K562 (cell line): Measurements from ENCODE around the gene CTSW. TPM values are rescaled to one million over a fixed set of nuclear protein-coding genes. Genes with fewer than 3 reads are reported as not detected.

Source experiments
- BRCA1 ChIP-seq, 2 experiments: fragments of 450-650 bp in 1 of 2; sonication (generic) in 1 of 2; formaldehyde crosslinking in 1 of 2; IDR thresholded peaks; 2 replicates each; pipeline versions ENCODE4 v1.5.0 to v1.6.1; 2017 to 2020; ENCODE audit warnings: mild to moderate bottlenecking in 1 of 2, missing genetic modification reagents in 1 of 2
- CGGBP1 ChIP-seq: fragments of 250-450 bp; sonication (Bioruptor Pico); IDR thresholded peaks from 2 replicates; pipeline ENCODE4 v1.9.0; 2021; ENCODE audit warnings: mild to moderate bottlenecking
- CREBBP ChIP-seq: IDR thresholded peaks from one replicate; pipeline ENCODE4 v1.6.1; 2012; ENCODE audit warnings: low read depth, mild to moderate bottlenecking, control low read depth, inconsistent platforms, low read length
- FOXK1 ChIP-seq: sonication (generic); formaldehyde crosslinking; IDR thresholded peaks from 2 replicates; pipeline ENCODE4 v1.8.0; 2022; ENCODE audit warnings: missing genetic modification reagents, mild to moderate bottlenecking, borderline replicate concordance
- FUS ChIP-seq: fragments of 200-400 bp; formaldehyde crosslinking; optimal IDR thresholded peaks from 2 replicates; pipeline ENCODE3; 2017; ENCODE audit warnings: low read depth, low read length
- HDAC2 ChIP-seq: fragments of 450-650 bp; IDR thresholded peaks from 2 replicates; pipeline ENCODE4 v1.6.1; 2016; ENCODE audit warnings: mild to moderate bottlenecking
- HNRNPK ChIP-seq: fragments of 200-400 bp; formaldehyde crosslinking; IDR thresholded peaks from one replicate; pipeline ENCODE4 v1.6.1; 2018; ENCODE audit warnings: mild to moderate bottlenecking, low read depth, low read length; ENCODE audit not compliant: poor library complexity, severe bottlenecking
- HSF4 ChIP-seq: fragments of 250-450 bp; sonication (Bioruptor Pico); IDR thresholded peaks from 2 replicates; pipeline ENCODE4 v2.1.2; 2022; ENCODE audit warnings: mild to moderate bottlenecking, moderate library complexity, borderline replicate concordance
- KDM4B ChIP-seq, 2 experiments: fragments of 450-650 bp in 1 of 2; sonication (generic) in 1 of 2; IDR thresholded peaks; 2 replicates each; pipeline ENCODE4 v1.6.1; 2016 to 2017; ENCODE audit warnings: borderline replicate concordance in 2 of 2, antibody characterized with exemption in 1 of 2, low read depth in 1 of 2, mild to moderate bottlenecking in 1 of 2
- MAFF ChIP-seq: IDR thresholded peaks from 2 replicates; pipeline ENCODE4 v1.6.1; 2012; ENCODE audit warnings: low read length, improper control_type of control experiment
- NCOA2 ChIP-seq, 2 experiments: fragments of 450-650 bp; IDR thresholded peaks; 2 replicates each; pipeline ENCODE4 v1.6.1; 2018; ENCODE audit warnings: mild to moderate bottlenecking in 2 of 2, moderate library complexity in 1 of 2; ENCODE audit not compliant: partially characterized antibody in 2 of 2
- OTX1 ChIP-seq: fragments of 450-650 bp; formaldehyde crosslinking; IDR thresholded peaks from 2 replicates; pipeline ENCODE4 v1.4.0; 2022; ENCODE audit warnings: mild to moderate bottlenecking
- PHTF2 ChIP-seq: fragments of 250-450 bp; sonication (Bioruptor Pico); IDR thresholded peaks from 2 replicates; pipeline ENCODE4 v1.5.0; 2021; ENCODE audit warnings: mild to moderate bottlenecking
- RBM39 ChIP-seq: fragments of 200-400 bp; formaldehyde crosslinking; optimal IDR thresholded peaks from 2 replicates; pipeline ENCODE3; 2018; ENCODE audit warnings: low read depth, low read length
- SAFB ChIP-seq: fragments of 200-400 bp; formaldehyde crosslinking; IDR thresholded peaks from 2 replicates; pipeline ENCODE4 v1.6.1; 2017; ENCODE audit warnings: low read depth, low read length, borderline replicate concordance
- SMARCB1 ChIP-seq: IDR thresholded peaks from 2 replicates; pipeline ENCODE4 v1.6.1; 2011; ENCODE audit warnings: improper control_type of control experiment, low read depth; ENCODE audit not compliant: insufficient read length
- SP1 ChIP-seq: sonication (generic); formaldehyde crosslinking; IDR thresholded peaks from 2 replicates; pipeline ENCODE4 v1.8.1; 2022; ENCODE audit warnings: mild to moderate bottlenecking, missing genetic modification reagents
- SRSF1 ChIP-seq: fragments of 200-400 bp; formaldehyde crosslinking; IDR thresholded peaks from 2 replicates; pipeline ENCODE4 v1.6.1; 2017; ENCODE audit warnings: mild to moderate bottlenecking, low read depth, low read length, moderate library complexity
- TRIM28 ChIP-seq: fragments of 450-650 bp; IDR thresholded peaks from 2 replicates; pipeline ENCODE4 v1.6.1; 2017
- ZNF778 ChIP-seq: fragments of 450-650 bp; formaldehyde crosslinking; IDR thresholded peaks from 2 replicates; pipeline ENCODE4 v1.4.0; 2020; ENCODE audit warnings: mild to moderate bottlenecking, moderate library complexity
- polyA plus RNA-seq, 8 experiments: library from polyadenylated mRNA; depleted of rRNA in 4 of 8; stranded (reverse) in 5 of 8; unstranded in 3 of 8; fragments of >200 nt; fragmentation: Nextera tagmentation in 2 of 8; fragmentation: Illumina TruSeq in 1 of 8; extraction: Ambion mirVana in 2 of 8; extraction: Trizol in 1 of 8; gene quantifications; 2 replicates each; pipeline versions ENCODE4 v1.2.1 to v1.2.3, GENCODE V29; 2011 to 2014; ENCODE audit warnings: inconsistent platforms in 1 of 8, missing spikeins in 1 of 8
- total RNA-seq, 7 experiments: library from RNA; depleted of rRNA in 6 of 7; stranded (reverse); fragments of >200 nt in 6 of 7; fragmentation: Illumina TruSeq in 2 of 7; extraction: Trizol in 2 of 7; gene quantifications; 2 replicates each; pipeline versions ENCODE4 v1.2.1 to v1.2.3, GENCODE V29; 2011 to 2021; ENCODE audit warnings: low replicate concordance in 1 of 7
- TF ChIP-seq, protein P1 (sequence below): fragments of 450-650 bp; formaldehyde crosslinking; conservative IDR thresholded peaks from 2 replicates; pipeline ENCODE4 v1.4.0; 2022; ENCODE audit warnings: mild to moderate bottlenecking, missing genetic modification characterization
- TF ChIP-seq, protein P2 (sequence below), 3 experiments: IDR thresholded peaks in 2 of 3; conservative IDR thresholded peaks in 1 of 3; 2 replicates each; pipeline ENCODE4 v1.5.1; 2011 to 2012; ENCODE audit warnings: low read length in 3 of 3, mild to moderate bottlenecking in 3 of 3, control low read depth in 2 of 3, improper control_type of control experiment in 1 of 3, inconsistent platforms in 1 of 3, low read depth in 1 of 3, mixed read lengths in 1 of 3, moderate library complexity in 1 of 3; ENCODE audit not compliant: insufficient read depth in 2 of 3
- TF ChIP-seq, protein P3 (sequence below): fragments of 250-450 bp; sonication (Bioruptor Pico); IDR thresholded peaks from 2 replicates; pipeline ENCODE4 v1.5.0; 2021
- TF ChIP-seq, protein P4 (sequence below): fragments of 250-450 bp; sonication (Bioruptor Pico); IDR thresholded peaks from 2 replicates; pipeline ENCODE4 v1.5.0; 2022; ENCODE audit warnings: mild to moderate bottlenecking

The CTSW gene
- total and polyA plus RNA-seq, 9 of the 15 experiments (the other 6 are each of a cell fraction or from before 2014, with no cell fraction given) = 0.04 TPM; not detected in 8

- no peak for TF ChIP-seq SRSF1
- TF ChIP-seq BRCA1 (IDR thresholded peaks at IDR 0.05) = no peak
- TF ChIP-seq BRCA1 (CRISPR knock-in tag; IDR thresholded peaks at IDR 0.05) = no peak
- no peak for TF ChIP-seq ZNF778 (CRISPR knock-in tag)
- TF ChIP-seq SMARCB1 = no peak
- peak; percentile 26 for TF ChIP-seq FUS
- TF ChIP-seq, protein P1, sequence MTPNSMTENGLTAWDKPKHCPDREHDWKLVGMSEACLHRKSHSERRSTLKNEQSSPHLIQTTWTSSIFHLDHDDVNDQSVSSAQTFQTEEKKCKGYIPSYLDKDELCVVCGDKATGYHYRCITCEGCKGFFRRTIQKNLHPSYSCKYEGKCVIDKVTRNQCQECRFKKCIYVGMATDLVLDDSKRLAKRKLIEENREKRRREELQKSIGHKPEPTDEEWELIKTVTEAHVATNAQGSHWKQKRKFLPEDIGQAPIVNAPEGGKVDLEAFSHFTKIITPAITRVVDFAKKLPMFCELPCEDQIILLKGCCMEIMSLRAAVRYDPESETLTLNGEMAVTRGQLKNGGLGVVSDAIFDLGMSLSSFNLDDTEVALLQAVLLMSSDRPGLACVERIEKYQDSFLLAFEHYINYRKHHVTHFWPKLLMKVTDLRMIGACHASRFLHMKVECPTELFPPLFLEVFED (CRISPR knock-in tag) = no peak
- peak in 1 of 2 experiments; percentile 80; a peak in 1 of 4 replicates for TF ChIP-seq KDM4B (IDR thresholded peaks at IDR 0.05; ENCODE audit: borderline replicate concordance in 2 of 2, low read depth in 1 of 2)
- no peak for TF ChIP-seq HDAC2
- peak; percentile 96 for TF ChIP-seq SP1 (CRISPR knock-in tag)
- no peak for TF ChIP-seq RBM39
- peak; percentile 60; the same call in 1 of the 2 replicates for TF ChIP-seq CGGBP1 (CRISPR knock-in tag)
- TF ChIP-seq CREBBP = no peak
- TF ChIP-seq SAFB = no peak
- TF ChIP-seq HNRNPK = peak; percentile 40
- TF ChIP-seq NCOA2 (IDR thresholded peaks at IDR 0.05; ENCODE audit: partially characterized antibody in 2 of 2) = no peak
- TF ChIP-seq, protein P2, sequence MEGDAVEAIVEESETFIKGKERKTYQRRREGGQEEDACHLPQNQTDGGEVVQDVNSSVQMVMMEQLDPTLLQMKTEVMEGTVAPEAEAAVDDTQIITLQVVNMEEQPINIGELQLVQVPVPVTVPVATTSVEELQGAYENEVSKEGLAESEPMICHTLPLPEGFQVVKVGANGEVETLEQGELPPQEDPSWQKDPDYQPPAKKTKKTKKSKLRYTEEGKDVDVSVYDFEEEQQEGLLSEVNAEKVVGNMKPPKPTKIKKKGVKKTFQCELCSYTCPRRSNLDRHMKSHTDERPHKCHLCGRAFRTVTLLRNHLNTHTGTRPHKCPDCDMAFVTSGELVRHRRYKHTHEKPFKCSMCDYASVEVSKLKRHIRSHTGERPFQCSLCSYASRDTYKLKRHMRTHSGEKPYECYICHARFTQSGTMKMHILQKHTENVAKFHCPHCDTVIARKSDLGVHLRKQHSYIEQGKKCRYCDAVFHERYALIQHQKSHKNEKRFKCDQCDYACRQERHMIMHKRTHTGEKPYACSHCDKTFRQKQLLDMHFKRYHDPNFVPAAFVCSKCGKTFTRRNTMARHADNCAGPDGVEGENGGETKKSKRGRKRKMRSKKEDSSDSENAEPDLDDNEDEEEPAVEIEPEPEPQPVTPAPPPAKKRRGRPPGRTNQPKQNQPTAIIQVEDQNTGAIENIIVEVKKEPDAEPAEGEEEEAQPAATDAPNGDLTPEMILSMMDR (IDR thresholded peaks at IDR 0.05 in 2 of 3, conservative IDR thresholded peaks at IDR 0.05 in 1 of 3; ENCODE audit: insufficient read depth in 2 of 3, low read depth in 1 of 3, low read length in 3 of 3) = no peak
- no peak for TF ChIP-seq FOXK1 (CRISPR knock-in tag)
- TF ChIP-seq TRIM28 = no peak; the same call in 1 of the 2 replicates
- TF ChIP-seq HSF4 (CRISPR knock-in tag) = no peak
- no peak for TF ChIP-seq OTX1 (CRISPR knock-in tag)
- TF ChIP-seq, protein P3, sequence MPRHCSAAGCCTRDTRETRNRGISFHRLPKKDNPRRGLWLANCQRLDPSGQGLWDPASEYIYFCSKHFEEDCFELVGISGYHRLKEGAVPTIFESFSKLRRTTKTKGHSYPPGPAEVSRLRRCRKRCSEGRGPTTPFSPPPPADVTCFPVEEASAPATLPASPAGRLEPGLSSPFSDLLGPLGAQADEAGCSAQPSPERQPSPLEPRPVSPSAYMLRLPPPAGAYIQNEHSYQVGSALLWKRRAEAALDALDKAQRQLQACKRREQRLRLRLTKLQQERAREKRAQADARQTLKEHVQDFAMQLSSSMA = no peak
- TF ChIP-seq, protein P4, sequence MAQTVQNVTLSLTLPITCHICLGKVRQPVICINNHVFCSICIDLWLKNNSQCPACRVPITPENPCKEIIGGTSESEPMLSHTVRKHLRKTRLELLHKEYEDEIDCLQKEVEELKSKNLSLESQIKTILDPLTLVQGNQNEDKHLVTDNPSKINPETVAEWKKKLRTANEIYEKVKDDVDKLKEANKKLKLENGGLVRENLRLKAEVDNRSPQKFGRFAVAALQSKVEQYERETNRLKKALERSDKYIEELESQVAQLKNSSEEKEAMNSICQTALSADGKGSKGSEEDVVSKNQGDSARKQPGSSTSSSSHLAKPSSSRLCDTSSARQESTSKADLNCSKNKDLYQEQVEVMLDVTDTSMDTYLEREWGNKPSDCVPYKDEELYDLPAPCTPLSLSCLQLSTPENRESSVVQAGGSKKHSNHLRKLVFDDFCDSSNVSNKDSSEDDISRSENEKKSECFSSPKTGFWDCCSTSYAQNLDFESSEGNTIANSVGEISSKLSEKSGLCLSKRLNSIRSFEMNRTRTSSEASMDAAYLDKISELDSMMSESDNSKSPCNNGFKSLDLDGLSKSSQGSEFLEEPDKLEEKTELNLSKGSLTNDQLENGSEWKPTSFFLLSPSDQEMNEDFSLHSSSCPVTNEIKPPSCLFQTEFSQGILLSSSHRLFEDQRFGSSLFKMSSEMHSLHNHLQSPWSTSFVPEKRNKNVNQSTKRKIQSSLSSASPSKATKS (CRISPR knock-in tag) = no peak
- no peak for TF ChIP-seq PHTF2 (CRISPR knock-in tag)
- no peak for TF ChIP-seq MAFF
Measured at GRCh38 chr11:65919141-65919572, 39.5 kb downstream of the CTSW start, which contains the start of gene DRAP1 (continued).
